Vagina (tissue), 2 donors: ENCODE data around the gene ELP4.

Experiments
- POLR2A ChIP-seq, 2 donors: fragments of 450-650 bp; IDR thresholded peaks; one replicate each; pipeline ENCODE4 v1.6.1; 2017; ENCODE audit warnings: antibody characterized with exemption in 2 of 2, mild to moderate bottlenecking in 2 of 2, moderate library complexity in 2 of 2
- POLR2AphosphoS5 ChIP-seq, 2 donors: sonication (generic); formaldehyde crosslinking; IDR thresholded peaks; one replicate each; pipeline ENCODE4 v1.9.0; 2017; ENCODE audit warnings: antibody characterized with exemption in 2 of 2, mild to moderate bottlenecking in 2 of 2, low read depth in 1 of 2; ENCODE audit not compliant: insufficient read depth in 1 of 2
- TF ChIP-seq, protein P1 (sequence below), 3 experiments: fragments of 450-650 bp in 2 of 3; fragments of 200-600 bp in 1 of 3; sonication (generic) in 1 of 3; IDR thresholded peaks; one replicate each; pipeline ENCODE4 v1.5.1; 2017 to 2019; ENCODE audit warnings: antibody characterized with exemption in 3 of 3, mild to moderate bottlenecking in 2 of 3, moderate library complexity in 2 of 3

DNA sequence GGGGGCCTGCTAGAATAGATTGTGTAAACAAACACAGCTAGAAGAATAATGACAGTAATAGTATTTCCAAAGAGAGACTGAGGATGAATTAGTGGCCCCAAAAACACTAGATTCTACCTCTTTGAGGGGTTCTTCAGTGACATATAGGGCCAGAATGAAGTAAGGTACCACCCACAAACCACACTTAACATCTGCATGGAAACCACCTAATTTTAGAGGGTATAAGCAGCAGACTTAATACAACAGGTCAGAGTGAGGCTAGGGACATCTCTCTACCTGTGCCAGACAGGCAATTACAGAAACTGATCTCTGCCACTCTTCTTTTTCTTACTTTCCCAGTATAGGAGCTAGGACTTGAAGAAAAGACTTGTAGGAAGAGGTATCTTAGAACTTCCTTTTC is 20.1 kb downstream of the ELP4 start:
- TF ChIP-seq, protein P1, sequence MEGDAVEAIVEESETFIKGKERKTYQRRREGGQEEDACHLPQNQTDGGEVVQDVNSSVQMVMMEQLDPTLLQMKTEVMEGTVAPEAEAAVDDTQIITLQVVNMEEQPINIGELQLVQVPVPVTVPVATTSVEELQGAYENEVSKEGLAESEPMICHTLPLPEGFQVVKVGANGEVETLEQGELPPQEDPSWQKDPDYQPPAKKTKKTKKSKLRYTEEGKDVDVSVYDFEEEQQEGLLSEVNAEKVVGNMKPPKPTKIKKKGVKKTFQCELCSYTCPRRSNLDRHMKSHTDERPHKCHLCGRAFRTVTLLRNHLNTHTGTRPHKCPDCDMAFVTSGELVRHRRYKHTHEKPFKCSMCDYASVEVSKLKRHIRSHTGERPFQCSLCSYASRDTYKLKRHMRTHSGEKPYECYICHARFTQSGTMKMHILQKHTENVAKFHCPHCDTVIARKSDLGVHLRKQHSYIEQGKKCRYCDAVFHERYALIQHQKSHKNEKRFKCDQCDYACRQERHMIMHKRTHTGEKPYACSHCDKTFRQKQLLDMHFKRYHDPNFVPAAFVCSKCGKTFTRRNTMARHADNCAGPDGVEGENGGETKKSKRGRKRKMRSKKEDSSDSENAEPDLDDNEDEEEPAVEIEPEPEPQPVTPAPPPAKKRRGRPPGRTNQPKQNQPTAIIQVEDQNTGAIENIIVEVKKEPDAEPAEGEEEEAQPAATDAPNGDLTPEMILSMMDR (IDR thresholded peaks at IDR 0.05), result no peak
- TF ChIP-seq POLR2A (IDR thresholded peaks at IDR 0.05) (no peak), POLR2AphosphoS5 (IDR thresholded peaks at IDR 0.05; ENCODE audit: insufficient read depth in 1 of 2, low read depth in 1 of 2) (no peak)
